H1 (cell line): ENCODE data around the gene GPX6. TPM values are rescaled to one million over a fixed set of nuclear protein-coding genes. Genes with fewer than 3 reads are reported as not detected.

Source experiments
- CTCF ChIA-PET: fragments of 300-600 bp; sonication (Branson Sonifier 250); formaldehyde crosslinking; loops from one replicate; lab custom pipeline; 2021; ENCODE audit not compliant: partially characterized antibody; lab: Charles Lee
- POLR2A ChIA-PET: fragments of 300-600 bp; sonication (Branson Sonifier 250); formaldehyde crosslinking; loops from one replicate; lab custom pipeline; 2021; ENCODE audit warnings: inconsistent platforms; ENCODE audit not compliant: partially characterized antibody; lab: Charles Lee
- DNase-seq, 2 experiments: peaks; one replicate each; pipeline versions ENCODE4 v3.0.0 to v3.0.0-alpha.2; 2010 to 2022; ENCODE audit warnings: low spot score in 2 of 2, low read depth in 1 of 2, mixed read lengths in 1 of 2
- FAIRE-seq: peaks from 2 replicates; lab custom pipeline; 2011; peaks lifted over from hg19 to GRCh38; lab: Jason Lieb, UNC
- H2AFZ ChIP-seq: 2 replicates; pipeline ENCODE4 v1.8.1; 2012; ENCODE audit warnings: low read length, inconsistent platforms
- H2AK5ac ChIP-seq: 2 replicates; pipeline ENCODE4 v1.6.1; 2013; ENCODE audit warnings: low read depth, low read length
- H2BK120ac ChIP-seq: replicated peaks from 2 replicates; pipeline ENCODE3; 2013; ENCODE audit warnings: low read depth, low read length, inconsistent platforms
- H2BK12ac ChIP-seq: 2 replicates; pipeline ENCODE4 v1.6.1; 2013; ENCODE audit warnings: low read depth, low read length
- H2BK15ac ChIP-seq: 2 replicates; pipeline ENCODE4 v1.6.1; 2013; ENCODE audit warnings: low read length
- H2BK20ac ChIP-seq: 2 replicates; pipeline ENCODE4 v1.6.1; 2013; ENCODE audit warnings: low read length
- H2BK5ac ChIP-seq: 2 replicates; pipeline ENCODE4 v1.6.1; 2013; ENCODE audit warnings: low read depth, low read length
- H3K14ac ChIP-seq: 2 replicates; pipeline ENCODE4 v1.6.1; 2013; ENCODE audit warnings: inconsistent platforms; ENCODE audit not compliant: insufficient read length
- H3K18ac ChIP-seq: 2 replicates; pipeline ENCODE4 v1.6.1; 2013; ENCODE audit warnings: low read length; ENCODE audit errors: extremely low read depth
- H3K23ac ChIP-seq: 2 replicates; pipeline ENCODE4 v1.6.1; 2013; ENCODE audit warnings: inconsistent platforms; ENCODE audit not compliant: insufficient read length
- H3K23me2 ChIP-seq: 2 replicates; pipeline ENCODE4 v1.6.1; 2013; ENCODE audit warnings: low read depth, low read length
- H3K27ac ChIP-seq: 2 replicates; pipeline ENCODE4 v1.6.1; 2011; ENCODE audit warnings: low read depth, low read length, inconsistent platforms
- H3K27me3 ChIP-seq, 4 experiments: replicated peaks in 1 of 4; 1 replicate in 1 of 4; 2 replicates in 3 of 4; pipeline versions ENCODE4 v1.6.1 to v1.8.1; 2011 to 2013; ENCODE audit warnings: low read length in 3 of 4, mild to moderate bottlenecking in 3 of 4, inconsistent platforms in 2 of 4, mixed read lengths in 2 of 4, moderate library complexity in 1 of 4; ENCODE audit not compliant: control insufficient read depth in 3 of 4, insufficient read depth in 3 of 4; ENCODE audit errors: extremely low read depth in 1 of 4
- H3K36me3 ChIP-seq, 4 experiments: 2 replicates each; pipeline versions ENCODE4 v1.6.1 to v1.8.1; 2011 to 2013; ENCODE audit warnings: mild to moderate bottlenecking in 4 of 4, low read length in 3 of 4, moderate library complexity in 2 of 4, control low read depth in 1 of 4, inconsistent platforms in 1 of 4; ENCODE audit not compliant: insufficient read depth in 4 of 4, control insufficient read depth in 2 of 4
- H3K4ac ChIP-seq: replicated peaks from 2 replicates; pipeline ENCODE3; 2013; ENCODE audit warnings: low read length, low read depth, mixed read lengths, inconsistent platforms; ENCODE audit not compliant: insufficient read length
- H3K4me1 ChIP-seq, 4 experiments: replicated peaks in 1 of 4; 1 replicate in 1 of 4; 2 replicates in 3 of 4; pipeline versions ENCODE4 v1.6.1 to v1.8.1; 2011 to 2013; ENCODE audit warnings: low read length in 3 of 4, inconsistent platforms in 2 of 4, mixed read lengths in 1 of 4; ENCODE audit not compliant: insufficient read depth in 4 of 4, control insufficient read depth in 3 of 4
- H3K4me2 ChIP-seq, 2 experiments: 2 replicates each; pipeline versions ENCODE4 v1.6.1 to v1.8.1; 2011 to 2013; ENCODE audit warnings: low read depth in 2 of 2, low read length in 2 of 2, control low read depth in 1 of 2, inconsistent platforms in 1 of 2, mild to moderate bottlenecking in 1 of 2; ENCODE audit not compliant: insufficient read depth in 1 of 2
- H3K4me3 ChIP-seq, 4 experiments: fragments of 200-600, 300-600 bp in 1 of 4; sonication (generic), shearing (Covaris generic), sonication (Bioruptor Twin) in 1 of 4; 2 replicates each; pipeline versions ENCODE4 v1.5.1 to v1.8.1; 2011 to 2016; ENCODE audit warnings: low read length in 4 of 4, low read depth in 3 of 4, control low read depth in 2 of 4, inconsistent platforms in 2 of 4, mild to moderate bottlenecking in 2 of 4, mixed read lengths in 1 of 4, moderate library complexity in 1 of 4; ENCODE audit not compliant: insufficient read depth in 2 of 4; ENCODE audit errors: extremely low read depth in 1 of 4
- H3K56ac ChIP-seq: replicated peaks from 2 replicates; pipeline ENCODE3; 2013; ENCODE audit warnings: low read depth, mild to moderate bottlenecking, mixed read lengths, low read length, inconsistent platforms; ENCODE audit not compliant: insufficient read length
- H3K79me1 ChIP-seq: 2 replicates; pipeline ENCODE4 v1.6.1; 2013; ENCODE audit warnings: low read depth, low read length, control low read depth
- H3K79me2 ChIP-seq, 2 experiments: 2 replicates each; pipeline versions ENCODE4 v1.6.1 to v1.8.1; 2012 to 2013; ENCODE audit warnings: low read length in 2 of 2, mild to moderate bottlenecking in 2 of 2, inconsistent platforms in 1 of 2; ENCODE audit not compliant: insufficient read depth in 2 of 2, control insufficient read depth in 1 of 2
- H3K9ac ChIP-seq, 4 experiments: replicated peaks in 1 of 4; 1 replicate in 1 of 4; 2 replicates in 3 of 4; pipeline versions ENCODE4 v1.6.1 to v1.8.1; 2011 to 2013; ENCODE audit warnings: low read depth in 3 of 4, low read length in 3 of 4, control low read depth in 2 of 4, mild to moderate bottlenecking in 2 of 4, moderate library complexity in 2 of 4, inconsistent platforms in 1 of 4; ENCODE audit errors: extremely low read depth in 1 of 4
- H3K9me3 ChIP-seq, 2 experiments: 2 replicates each; pipeline versions ENCODE4 v1.6.1 to v1.8.1; 2012 to 2013; ENCODE audit warnings: mild to moderate bottlenecking in 2 of 2, moderate library complexity in 2 of 2, control low read depth in 1 of 2, inconsistent platforms in 1 of 2, low read depth in 1 of 2, low read length in 1 of 2, mixed read lengths in 1 of 2; ENCODE audit not compliant: insufficient read depth in 2 of 2
- H4K20me1 ChIP-seq, 2 experiments: replicated peaks in 1 of 2; 2 replicates each; pipeline versions ENCODE3 to v1.8.1; 2011 to 2013; ENCODE audit warnings: inconsistent platforms in 2 of 2, low read length in 2 of 2, mild to moderate bottlenecking in 1 of 2; ENCODE audit not compliant: insufficient read depth in 2 of 2, control insufficient read depth in 1 of 2
- H4K5ac ChIP-seq: 2 replicates; pipeline ENCODE4 v1.6.1; 2013; ENCODE audit warnings: low read length, low read depth, mixed read lengths, inconsistent platforms; ENCODE audit not compliant: insufficient read length
- H4K8ac ChIP-seq: 2 replicates; pipeline ENCODE4 v1.8.0; 2013; ENCODE audit warnings: mild to moderate bottlenecking, moderate library complexity, low read length, inconsistent platforms; ENCODE audit not compliant: insufficient read depth; ENCODE audit errors: extremely low read depth
- H4K91ac ChIP-seq: replicated peaks from 2 replicates; pipeline ENCODE3; 2013; ENCODE audit warnings: low read length, mixed read lengths, inconsistent platforms; ENCODE audit not compliant: insufficient read length
- WGBS, 2 experiments: shearing (Covaris generic) in 1 of 2; methylation state at CpG; one replicate each; pipeline versions ENCODE4 v1.1.6 to v1.1.7; 2013 to 2015; ENCODE audit warnings: low lambda C conversion rate in 2 of 2, mixed read lengths in 2 of 2, inconsistent platforms in 1 of 2, low coverage in 1 of 2, missing lambda C conversion rate in 1 of 2; ENCODE audit not compliant: insufficient replicate concordance in 2 of 2, insufficient coverage in 1 of 2, insufficient read length in 1 of 2; ENCODE audit errors: extremely low coverage in 1 of 2, missing lambda C conversion rate in 1 of 2; 5-methylcytosine and 5-hydroxymethylcytosine counted together
- polyA plus RNA-seq, 7 experiments: library from polyadenylated mRNA; depleted of rRNA in 3 of 7; stranded (reverse) in 5 of 7; unstranded in 2 of 7; fragments of >200 nt in 5 of 7; fragments of 200-250 nt in 2 of 7; gene quantifications; 1 replicate in 5 of 7; 2 replicates in 1 of 7; 4 replicates in 1 of 7; pipeline versions ENCODE4 v1.2.1 to v1.2.3, GENCODE V29; 2011 to 2013; ENCODE audit warnings: missing spikeins in 2 of 7, mixed read lengths in 2 of 7
- total RNA-seq: library from RNA; stranded (reverse); fragmentation: NEBNext Ultra II Directional; extraction: Animal tissue kit (Norgen Biotek cat#: 25700); gene quantifications from 2 replicates; pipeline ENCODE4 v1.2.1, GENCODE V29; 2021

The GPX6 gene
- total and polyA plus RNA-seq, 2 of the 8 experiments (the other 6 are each of a cell fraction or from before 2014, with no cell fraction given): not detected

- no peaks in the 10 kb centered on the region for H3K9me3 ChIP-seq
- no peak overlapping the region for H2AK5ac ChIP-seq
- H3K23ac ChIP-seq: no peak overlapping the region
- H2BK12ac ChIP-seq: no peak overlapping the region
- H3K4me2 ChIP-seq: peak overlapping the region; percentile 74 to 91
- no peak overlapping the region for H3K4ac ChIP-seq
- H3K79me1 ChIP-seq: no peaks in the 10 kb centered on the region
- H4K20me1 ChIP-seq: no peaks in the 10 kb centered on the region
- no peak overlapping the region for H2BK120ac ChIP-seq
- CTCF ChIA-PET: no interaction called here
- H3K27me3 ChIP-seq: peaks cover 0 to 2% (median 0%) of the 10 kb centered on the region in 4 experiments; a peak in 2 of 7 replicates
- peak overlapping the region; percentile 65 for H2AFZ ChIP-seq
- DNase-seq (no peak), FAIRE-seq (no peak)
- H4K8ac ChIP-seq: no peak overlapping the region
- no peak overlapping the region for H2BK5ac ChIP-seq
- peak overlapping the region; percentile 10 to 70 (median 66); a peak in 5 of 7 replicates for H3K9ac ChIP-seq
- no peak overlapping the region for H4K5ac ChIP-seq
- peaks cover 0 to 6% (median 2%) of the 10 kb centered on the region in 4 experiments; a peak in 2 of 7 replicates for H3K4me1 ChIP-seq
- H3K27ac ChIP-seq: no peak overlapping the region
- no peak overlapping the region for H3K18ac ChIP-seq
- H3K36me3 ChIP-seq: no peaks in the 10 kb centered on the region
- POLR2A ChIA-PET: no interaction called here
- H3K79me2 ChIP-seq: no peaks in the 10 kb centered on the region
- peak overlapping the region; percentile 69 to 80 (median 76) for H3K4me3 ChIP-seq
- H2BK20ac ChIP-seq: no peak overlapping the region
- no peak overlapping the region for H2BK15ac ChIP-seq
- no peak overlapping the region for H3K14ac ChIP-seq
- peak overlapping the region; percentile 56 for H3K56ac ChIP-seq
- H4K91ac ChIP-seq: no peak overlapping the region
- peaks cover 7% of the 10 kb centered on the region for H3K23me2 ChIP-seq
- WGBS, 2 experiments: 15% methylated on average over 23 of the region's 23 CpGs; no CpG with 5 or more reads in 1 of the 2 experiments
Measured at GRCh38 chr6:28490205-28490890, 25.2 kb downstream of the GPX6 start.
